GM23248 (cell line): ENCODE results near the gene SPESP1. TPM values are rescaled to one million over a fixed set of nuclear protein-coding genes. Genes with fewer than 3 reads are reported as not detected.
A peak's percentile ranks its signal among the peaks of the same experiment; 100 is the strongest.

Source experiments
- DNase-seq: peaks from one replicate; pipeline ENCODE4 v3.0.0-alpha.2; 2015
- H2AFZ ChIP-seq: fragments of 200-600 bp; sonication (generic); 2 replicates; pipeline ENCODE4 v1.6.1; 2016; ENCODE audit warnings: antibody characterized with exemption
- H3F3A ChIP-seq: fragments of 200-600 bp; sonication (generic); 2 replicates; pipeline ENCODE4 v1.6.1; 2016; ENCODE audit warnings: mild to moderate bottlenecking, antibody characterized with exemption, mixed run types; ENCODE audit not compliant: insufficient read depth
- H3K27ac ChIP-seq: fragments of 200-600 bp; sonication (generic); 2 replicates; pipeline ENCODE4 v1.5.1; 2016; ENCODE audit warnings: mild to moderate bottlenecking
- H3K27me3 ChIP-seq: fragments of 200-600 bp; sonication (generic); replicated peaks from 2 replicates; pipeline ENCODE4 v1.6.1; 2016; ENCODE audit warnings: mild to moderate bottlenecking; ENCODE audit not compliant: insufficient read depth
- H3K36me3 ChIP-seq: fragments of 200-600 bp; sonication (generic); 2 replicates; pipeline ENCODE4 v1.6.1; 2016; ENCODE audit warnings: low read depth, mild to moderate bottlenecking
- H3K4me1 ChIP-seq: fragments of 200-600 bp; sonication (generic); 2 replicates; pipeline ENCODE4 v1.6.1; 2016; ENCODE audit warnings: mild to moderate bottlenecking; ENCODE audit not compliant: insufficient read depth
- H3K4me2 ChIP-seq: fragments of 200-600 bp; sonication (generic); one replicate; pipeline ENCODE4 v1.6.1; 2016; ENCODE audit warnings: mild to moderate bottlenecking; ENCODE audit not compliant: unreplicated experiment
- H3K4me3 ChIP-seq: fragments of 200-600 bp; sonication (generic); 2 replicates; pipeline ENCODE4 v1.5.1; 2016; ENCODE audit warnings: mild to moderate bottlenecking
- H3K79me2 ChIP-seq: fragments of 200-600 bp; sonication (generic); 2 replicates; pipeline ENCODE4 v1.6.1; 2016; ENCODE audit warnings: mild to moderate bottlenecking; ENCODE audit not compliant: insufficient read depth
- H3K9ac ChIP-seq: fragments of 200-600 bp; sonication (generic); 2 replicates; pipeline ENCODE4 v1.6.1; 2016; ENCODE audit warnings: mild to moderate bottlenecking
- H3K9me2 ChIP-seq: fragments of 200-600 bp; sonication (generic); 2 replicates; pipeline ENCODE4 v1.6.1; 2016; ENCODE audit warnings: mixed run types, mild to moderate bottlenecking, moderate library complexity; ENCODE audit not compliant: insufficient read depth
- H3K9me3 ChIP-seq: fragments of 200-600 bp; sonication (generic); one replicate; pipeline ENCODE4 v1.6.1; 2017; ENCODE audit warnings: low read depth
- H4K20me1 ChIP-seq: fragments of 200-600 bp; sonication (generic); 2 replicates; pipeline ENCODE4 v1.6.0; 2016; ENCODE audit not compliant: insufficient read depth
- EZH2 ChIP-seq: fragments of 200-600 bp; sonication (generic); IDR thresholded peaks from 2 replicates; pipeline ENCODE4 v1.6.1; 2018; ENCODE audit warnings: antibody characterized with exemption, mild to moderate bottlenecking; ENCODE audit not compliant: insufficient read depth, poor library complexity, severe bottlenecking
- EZH2phosphoT487 ChIP-seq: fragments of 200-600 bp; sonication (generic); IDR thresholded peaks from 2 replicates; pipeline ENCODE4 v1.6.1; 2018; ENCODE audit warnings: antibody characterized with exemption, moderate library complexity, mild to moderate bottlenecking, low read depth; ENCODE audit not compliant: insufficient read depth
- WGBS, 2 experiments: methylation state at CpG; one replicate each; pipeline ENCODE4 v1.1.6; 2015 to 2017; ENCODE audit warnings: low lambda C conversion rate in 2 of 2, low coverage in 1 of 2; ENCODE audit errors: missing lambda C conversion rate in 2 of 2; 5-methylcytosine and 5-hydroxymethylcytosine counted together
- in situ Hi-C: fragments of 300-500 bp; cut with MboI; formaldehyde crosslinking; loops from 2 replicates; pipeline ENCODE4 v1.15.0; 2020
- polyA plus RNA-seq: library from polyadenylated mRNA; unstranded; fragments of >200 nt; fragmentation: Nextera tagmentation; extraction: Ambion mirVana; gene quantifications from 2 replicates; pipeline ENCODE4 v1.2.1, GENCODE V29; 2016
- total RNA-seq: library from RNA; depleted of rRNA; stranded (reverse); fragments of >200 nt; shearing (Covaris generic); gene quantifications from 2 replicates; pipeline ENCODE4 v1.2.3, GENCODE V29; 2014

SPESP1 gene
- total and polyA plus RNA-seq, 2 experiments from 2014 or later, result 1.1 to 3.4 TPM

- no peaks in the 10 kb centered on the region for H3K9me3 ChIP-seq
- no peak overlapping the region for H3K4me2 ChIP-seq
- H3F3A ChIP-seq, result no peaks in the 10 kb centered on the region
- 82 to 83% methylated on average over 4 of the region's 4 CpGs for WGBS, 2 experiments
- in situ Hi-C loops, result no loop called here
- H2AFZ ChIP-seq, result no peak overlapping the region
- H3K27ac ChIP-seq, result no peak overlapping the region
- DNase-seq, result no peak
- peaks cover 16% of the 10 kb centered on the region; the same call in 1 of the 2 replicates for H3K27me3 ChIP-seq
- no peaks in the 10 kb centered on the region for H3K4me1 ChIP-seq
- no peak overlapping the region for H3K4me3 ChIP-seq
- H4K20me1 ChIP-seq, result no peaks in the 10 kb centered on the region
- no peak overlapping the region for H3K9ac ChIP-seq
- no peaks in the 10 kb centered on the region for H3K36me3 ChIP-seq
- no peaks in the 10 kb centered on the region for H3K79me2 ChIP-seq
- TF ChIP-seq EZH2phosphoT487 (no peak), EZH2 (no peak)
- no peaks in the 10 kb centered on the region for H3K9me2 ChIP-seq
These were observed 53.7 kb downstream of the SPESP1 start for GRCh38 chr15:68983961-68984481.

GRCh38 chr15:68984586-68984985 lies 54.3 kb downstream of the SPESP1 start:
- Histone ChIP-seq H3K4me1 (no peaks in the 10 kb centered on the region), H4K20me1 (no peaks in the 10 kb centered on the region), H3F3A (no peaks in the 10 kb centered on the region), H3K36me3 (no peaks in the 10 kb centered on the region), H3K79me2 (no peaks in the 10 kb centered on the region), H3K9me3 (no peaks in the 10 kb centered on the region), H3K9ac (no peak overlapping the region), H3K27me3 (peaks cover 13% of the 10 kb centered on the region; the same call in 1 of the 2 replicates), H2AFZ (no peak overlapping the region), H3K4me2 (no peak overlapping the region), H3K4me3 (no peak overlapping the region), H3K9me2 (no peaks in the 10 kb centered on the region), H3K27ac (no peak overlapping the region)
- in situ Hi-C loops, result no loop called here
- no peak for TF ChIP-seq EZH2
- no peak for TF ChIP-seq EZH2phosphoT487
- WGBS, 2 experiments, result 62 to 68% methylated on average over 3 of the region's 3 CpGs
- DNase-seq, result peak; percentile 19

GRCh38 chr15:68985361-68985891 lies 55.1 kb downstream of the SPESP1 start:
- no peak overlapping the region for H3K9ac ChIP-seq
- H3K9me2 ChIP-seq, result no peaks in the 10 kb centered on the region
- no peak overlapping the region for H3K4me3 ChIP-seq
- H3K4me1 ChIP-seq, result no peaks in the 10 kb centered on the region
- WGBS, 2 experiments, result 66 to 72% methylated on average over 5 of the region's 5 CpGs
- H2AFZ ChIP-seq, result no peak overlapping the region
- no peaks in the 10 kb centered on the region for H3F3A ChIP-seq
- H3K36me3 ChIP-seq, result no peaks in the 10 kb centered on the region
- TF ChIP-seq EZH2 (no peak), EZH2phosphoT487 (no peak)
- no peak overlapping the region for H3K4me2 ChIP-seq
- no peak for DNase-seq
- H3K9me3 ChIP-seq, result no peaks in the 10 kb centered on the region
- in situ Hi-C loops, result no loop called here
- no peak overlapping the region for H3K27ac ChIP-seq
- peaks cover 13% of the 10 kb centered on the region; the same call in 1 of the 2 replicates for H3K27me3 ChIP-seq
- no peaks in the 10 kb centered on the region for H4K20me1 ChIP-seq
- H3K79me2 ChIP-seq, result no peaks in the 10 kb centered on the region

- no peak for DNase-seq
- Histone ChIP-seq H2AFZ (no peak overlapping the region), H3K9me3 (no peaks in the 10 kb centered on the region), H3K36me3 (no peaks in the 10 kb centered on the region), H3F3A (no peaks in the 10 kb centered on the region), H3K9ac (no peak overlapping the region), H4K20me1 (no peaks in the 10 kb centered on the region), H3K4me1 (no peaks in the 10 kb centered on the region), H3K27me3 (peaks cover 7% of the 10 kb centered on the region; the same call in 1 of the 2 replicates), H3K27ac (no peak overlapping the region), H3K79me2 (no peaks in the 10 kb centered on the region), H3K4me3 (no peak overlapping the region), H3K9me2 (no peaks in the 10 kb centered on the region), H3K4me2 (no peak overlapping the region)
- in situ Hi-C loops, result no loop called here
- TF ChIP-seq EZH2 (no peak), EZH2phosphoT487 (no peak)
- 72 to 73% methylated on average over 5 of the region's 5 CpGs for WGBS, 2 experiments
These were observed 56.0 kb downstream of the SPESP1 start for GRCh38 chr15:68986322-68986721.
